ENCODE results near the gene TBC1D13. TPM values are rescaled to one million over a fixed set of nuclear protein-coding genes. Genes with fewer than 3 reads are reported as not detected.
"Not testable (repeated sequence)": the region's sequence is repeated elsewhere in the genome, so short reads cannot be mapped to it uniquely, and the experiment has no call there.

TBC1D13 gene
- polyA plus RNA-seq, 1 donor = 37.4 TPM

- no peak for DNase-seq (ENCODE audit: low read depth)
Observed at GRCh38 chr9:128820665-128821583, 33.9 kb downstream of the TBC1D13 start.

DNA sequence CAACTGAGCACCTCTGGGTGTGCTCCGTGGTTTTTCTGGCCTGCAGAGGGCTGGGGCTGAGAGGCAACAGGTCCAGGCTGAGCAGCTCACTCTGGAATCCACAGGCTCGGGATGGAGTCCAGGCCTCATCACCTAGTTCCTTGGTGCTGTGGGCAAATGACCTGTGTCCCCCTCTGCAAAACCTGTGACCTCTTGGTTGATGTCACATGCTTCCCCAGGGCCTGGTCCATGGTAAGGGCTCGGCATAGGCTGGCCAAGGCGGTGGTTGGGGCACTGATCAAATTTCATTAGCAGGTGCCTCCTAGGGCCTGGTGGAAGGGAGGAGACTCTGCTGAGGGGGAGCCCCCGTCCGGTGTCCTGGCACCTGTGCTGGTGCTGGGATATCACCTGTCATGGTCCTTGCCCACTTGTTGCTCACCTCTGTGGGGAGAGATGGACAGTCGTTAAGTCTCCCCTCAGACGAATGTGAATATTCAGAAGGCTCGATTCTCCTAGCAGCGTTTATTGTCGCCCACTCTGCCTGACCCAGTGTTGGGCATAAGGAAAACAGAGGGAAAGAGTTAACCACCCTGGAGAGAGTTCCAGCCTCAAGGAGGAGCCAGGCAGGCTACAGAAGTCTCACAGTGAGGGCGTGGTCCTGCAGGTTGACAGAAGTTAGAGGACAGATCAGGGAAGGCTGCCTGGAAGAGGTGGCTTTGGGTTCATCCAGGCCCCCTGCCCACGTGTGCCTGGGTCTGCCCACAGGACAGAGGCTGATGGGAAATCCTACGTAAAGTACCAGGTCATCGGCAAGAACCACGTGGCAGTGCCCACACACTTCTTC lies 34.7 kb downstream of the TBC1D13 start:
- DNase-seq (ENCODE audit: low read depth) = no peak

DNA sequence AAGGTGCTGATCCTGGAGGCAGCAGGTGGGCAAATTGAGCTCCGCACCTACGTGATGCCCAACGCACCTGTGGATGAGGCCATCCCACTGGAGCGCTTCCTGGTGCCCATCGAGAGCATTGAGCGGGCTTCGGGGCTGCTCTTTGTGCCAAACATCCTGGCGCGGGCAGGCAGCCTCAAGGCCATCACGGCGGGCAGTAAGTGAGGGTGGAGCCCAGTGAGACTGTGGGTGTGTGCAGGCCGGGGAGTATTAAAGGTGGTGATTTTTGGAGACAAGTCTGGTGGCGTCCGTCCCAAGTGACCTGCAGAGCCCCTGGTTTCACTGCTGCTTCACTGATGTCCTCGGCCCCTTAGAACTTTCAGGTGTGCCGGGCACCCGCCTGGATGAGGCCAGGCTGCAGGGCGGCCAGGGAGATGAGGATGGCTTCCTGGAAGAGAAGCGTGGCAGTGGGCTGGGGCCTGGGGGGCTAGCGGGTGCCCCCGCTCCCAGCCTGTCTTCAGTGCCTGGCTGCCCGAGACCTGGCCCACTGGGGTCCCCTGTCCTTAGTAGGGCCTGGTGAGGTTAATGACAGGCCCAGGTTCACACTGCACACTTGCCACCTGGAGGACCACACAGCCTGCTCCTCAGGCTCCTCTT lies 35.5 kb downstream of the TBC1D13 start:
- DNase-seq (ENCODE audit: low read depth) = no peak

- no peak for DNase-seq (ENCODE audit: low read depth)
Observed at GRCh38 chr9:128823362-128823902, 36.4 kb downstream of the TBC1D13 start.

DNA sequence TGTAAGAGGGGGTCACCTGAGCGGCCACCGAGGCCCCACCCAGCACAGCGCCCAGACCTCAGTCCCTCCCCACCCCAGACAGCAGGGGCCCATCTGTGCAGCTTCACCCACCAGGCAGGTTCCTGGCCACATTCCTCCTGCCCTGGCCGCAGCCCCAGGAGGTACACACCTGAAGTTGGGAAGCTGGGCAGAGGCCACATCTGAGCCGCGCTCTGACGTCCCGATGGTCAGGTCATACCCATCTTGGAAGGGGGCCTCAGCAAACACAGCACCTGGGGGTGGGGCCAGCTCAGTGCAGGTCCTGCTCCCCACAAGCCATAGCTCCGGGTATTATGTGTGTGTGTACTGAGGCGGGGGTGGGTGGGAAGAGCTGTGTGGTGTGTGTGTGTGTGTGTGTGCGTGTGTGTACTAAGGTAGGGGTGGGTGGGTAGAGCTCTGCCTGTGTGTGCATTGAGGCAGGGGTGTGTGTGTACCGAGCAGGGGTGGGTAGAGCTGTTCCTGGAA lies 36.9 kb downstream of the TBC1D13 start:
- DNase-seq (ENCODE audit: low read depth) = no peak

- DNase-seq (ENCODE audit: low read depth) = no peak
Observed at GRCh38 chr9:128824911-128825310, 37.9 kb downstream of the TBC1D13 start.

GRCh38 chr9:128825923-128826700 lies 39.1 kb downstream of the TBC1D13 start:
- no peak for DNase-seq (ENCODE audit: low read depth)

GRCh38 chr9:128828267-128828666 lies 41.2 kb downstream of the TBC1D13 start:
- no peak for DNase-seq (ENCODE audit: low read depth)

GRCh38 chr9:128828719-128829452 lies 41.8 kb downstream of the TBC1D13 start:
- no peak for DNase-seq (ENCODE audit: low read depth)

DNA sequence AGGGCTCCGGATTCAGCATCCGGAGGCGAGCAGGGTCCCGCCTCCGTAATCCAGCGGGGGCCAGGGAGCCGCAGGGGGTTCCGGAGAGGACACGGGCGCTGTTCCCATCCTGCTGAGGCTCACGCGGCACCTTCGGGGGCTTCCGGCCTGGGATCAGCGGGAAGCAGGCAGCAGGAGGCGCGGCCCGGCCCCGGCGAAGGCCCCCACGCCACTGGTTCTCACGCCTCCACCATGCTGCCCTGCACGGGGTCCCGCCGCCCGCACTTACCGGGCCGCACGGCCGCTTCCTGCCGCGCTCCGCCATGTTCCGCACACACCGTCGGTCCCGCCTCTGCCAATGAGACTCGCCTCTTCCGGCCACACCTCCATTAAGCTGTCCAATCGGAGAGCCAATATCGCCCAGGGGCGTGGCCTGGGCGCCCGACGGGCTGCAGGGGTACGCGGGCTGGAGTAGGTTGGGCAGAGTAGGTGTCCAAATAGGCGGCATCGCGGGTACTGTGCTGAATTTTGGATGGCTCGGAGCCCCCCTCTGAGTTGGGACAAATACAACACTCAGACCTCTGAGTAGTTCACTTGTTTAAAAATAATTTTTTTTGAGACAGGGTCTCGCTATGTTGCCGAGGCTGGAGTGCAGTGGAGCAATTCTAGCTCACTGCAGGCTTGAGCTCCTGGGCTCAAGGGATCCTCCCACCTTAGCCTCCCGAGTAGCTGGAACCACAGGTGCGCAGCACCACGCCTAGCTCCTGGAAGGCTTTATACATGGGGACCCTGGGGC lies 42.6 kb downstream of the TBC1D13 start, which contains the start of gene SPOUT1:
TSS of gene SPOUT1 (minus strand) at position 318 of the 775 bp plus-strand sequence. CDS start at position 304, 14 bp downstream.
- peak; percentile 82 for DNase-seq (ENCODE audit: low read depth)

DNA sequence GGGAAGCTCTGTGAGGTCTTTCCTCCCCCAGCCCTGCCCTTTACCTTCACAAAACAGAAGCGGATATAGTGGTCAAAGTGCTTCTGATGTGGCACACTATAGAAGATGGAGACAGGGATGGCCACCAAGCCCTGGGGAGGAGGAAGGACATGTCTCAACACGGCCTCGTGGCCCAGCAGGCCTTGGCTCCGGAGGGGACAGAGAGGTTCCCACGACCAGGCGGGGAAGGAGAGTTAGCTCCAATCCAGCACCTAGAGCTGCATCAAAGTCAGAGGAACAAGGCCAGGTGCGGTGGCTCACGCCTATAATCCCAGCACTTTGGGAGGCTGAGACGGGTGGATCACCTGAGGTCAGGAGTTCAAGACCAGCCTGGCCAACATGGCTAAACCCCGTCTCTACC lies 46.6 kb downstream of the TBC1D13 start:
- no peak for DNase-seq (ENCODE audit: low read depth)

DNA sequence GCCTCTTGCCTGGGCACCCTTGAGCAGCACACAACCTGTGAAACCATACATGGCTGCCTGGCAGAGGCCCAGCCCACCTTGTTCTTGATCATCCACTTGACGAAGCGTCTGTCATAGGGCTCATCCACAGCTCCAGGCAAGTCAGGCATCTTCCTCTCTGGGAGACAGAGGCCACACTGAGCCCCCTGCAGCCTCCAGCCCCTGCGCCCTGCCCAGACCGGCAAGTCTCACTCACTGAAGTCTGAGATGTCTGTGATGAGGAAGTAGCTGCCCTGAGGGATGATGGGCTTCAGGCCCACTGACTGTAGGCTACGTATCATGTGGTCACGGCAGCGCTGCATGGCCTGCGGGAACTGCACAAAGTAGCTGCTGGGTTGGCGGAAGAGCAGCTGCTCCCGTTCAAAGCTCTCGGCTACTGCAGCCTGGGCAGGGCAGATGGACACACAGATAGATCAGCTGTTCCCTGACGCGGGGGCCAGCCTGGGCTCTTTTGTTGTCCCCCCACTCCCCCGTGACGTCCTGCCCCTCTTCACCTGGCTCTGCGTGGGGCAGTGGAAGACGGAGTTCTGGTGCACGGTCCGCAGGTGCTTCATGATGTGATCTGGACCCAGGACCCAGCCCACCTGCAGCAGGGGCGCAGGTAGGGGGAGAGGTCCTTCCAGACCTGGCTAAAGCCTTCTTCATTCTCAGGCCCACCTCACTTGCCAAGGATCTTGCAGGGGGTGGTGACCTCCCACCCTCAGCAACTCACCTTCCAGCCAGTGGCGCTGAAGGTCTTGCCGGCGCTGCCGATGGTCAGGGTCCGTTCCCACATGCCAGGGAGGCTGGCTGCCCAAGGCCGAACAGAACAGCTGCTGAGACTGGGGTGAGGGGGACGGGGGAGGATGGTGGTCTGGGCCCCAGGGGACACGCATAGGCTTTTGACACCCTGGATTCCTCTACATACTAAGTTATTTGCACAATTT lies 48.5 kb downstream of the TBC1D13 start:
- no peak for DNase-seq (ENCODE audit: low read depth)

DNA sequence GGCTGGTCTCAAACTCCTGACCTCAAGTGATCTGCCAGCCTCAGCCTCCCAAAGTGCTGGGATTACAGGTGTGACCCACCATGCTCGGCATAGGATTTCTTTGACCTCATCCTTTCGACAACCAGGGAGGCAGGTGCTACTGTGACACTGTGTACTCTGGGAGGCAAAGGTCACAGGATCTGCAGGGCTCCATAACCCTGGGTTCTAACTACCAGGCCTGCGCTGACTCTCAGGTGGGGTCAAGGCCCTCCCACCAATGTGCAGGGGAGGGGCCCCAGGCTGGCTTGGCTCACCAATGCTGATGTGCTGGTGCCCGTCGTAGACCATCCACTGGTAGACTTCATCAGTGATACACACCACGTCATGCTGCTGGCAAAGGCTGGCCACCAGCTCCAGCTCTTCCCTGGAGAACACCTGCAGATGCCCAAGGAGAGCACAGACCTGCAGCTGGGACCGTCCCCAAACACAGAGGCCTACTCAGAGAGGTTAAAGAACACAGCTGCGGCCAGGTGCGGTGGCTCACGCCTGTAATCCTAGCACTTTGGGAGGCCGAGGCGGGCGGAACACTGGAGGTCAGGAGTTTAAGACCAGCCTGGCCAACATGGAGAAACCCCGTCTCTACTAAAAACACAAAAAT lies 49.6 kb downstream of the TBC1D13 start:
- no peak for DNase-seq (ENCODE audit: low read depth)

GRCh38 chr9:128838338-128838737 lies 51.3 kb downstream of the TBC1D13 start:
- no peak for DNase-seq (ENCODE audit: low read depth)

- DNase-seq (ENCODE audit: low read depth) = no peak
Observed at GRCh38 chr9:128840524-128840923, 53.5 kb downstream of the TBC1D13 start.

DNA sequence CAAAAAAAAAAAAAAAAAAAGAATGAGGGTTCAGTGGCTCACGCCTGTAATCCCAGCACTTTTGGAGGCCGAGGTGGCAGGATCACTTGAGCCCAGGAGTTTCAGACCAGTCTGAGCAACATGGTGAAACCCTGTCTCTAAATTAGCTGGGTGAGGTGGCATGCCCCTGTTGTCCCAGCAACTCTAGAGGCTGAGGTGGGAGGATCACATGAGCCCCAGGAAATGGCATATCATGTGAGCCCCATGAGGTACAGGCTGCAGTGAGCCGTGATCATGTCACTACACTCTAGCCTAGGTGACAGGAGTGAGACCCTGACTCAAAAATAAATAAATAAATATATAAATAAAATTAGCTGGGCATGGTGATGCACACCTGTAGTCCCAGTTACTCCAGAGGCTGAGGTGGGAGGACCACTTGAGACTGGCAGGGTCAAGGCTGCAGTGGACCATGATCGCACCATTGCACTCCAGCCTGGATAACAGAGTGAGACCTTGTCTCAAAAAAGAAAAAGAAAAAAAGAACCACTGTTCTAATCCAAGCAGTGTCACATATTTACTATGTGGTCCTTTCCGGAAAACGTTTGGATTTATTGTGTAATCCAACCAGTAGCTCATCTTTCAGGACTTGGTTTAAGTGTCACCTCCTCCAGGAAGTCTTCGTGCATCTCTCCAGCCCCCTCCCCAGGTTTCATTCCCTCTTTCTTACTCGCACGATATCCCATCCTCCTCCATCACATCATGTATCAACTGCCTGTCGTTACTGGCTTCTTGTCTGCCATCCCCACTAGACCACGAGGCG lies 54.8 kb downstream of the TBC1D13 start:
- no peak for DNase-seq (ENCODE audit: low read depth)

- not testable (repeated sequence) for DNase-seq (ENCODE audit: low read depth)
Observed at GRCh38 chr9:128843171-128843570, 56.1 kb downstream of the TBC1D13 start.
